Measurements from ENCODE around the gene THOC7. TPM values are rescaled to one million over a fixed set of nuclear protein-coding genes. Genes with fewer than 3 reads are reported as not detected.

THOC7 gene
- total RNA-seq, 1 donor from 2014 or later, result 48.9 TPM

GRCh38 chr3:63819151-63819398, 44.5 kb downstream of the THOC7 start, which contains the start of gene C3orf49:
C3orf49 (plus strand) TSS chr3:63819299; CDS start chr3:63819472, 173 bp downstream.
- H3K4me1 Mint-ChIP-seq (ENCODE audit: low read depth), result no peaks in the 10 kb centered on the region
- TF ChIP-seq, protein P1, sequence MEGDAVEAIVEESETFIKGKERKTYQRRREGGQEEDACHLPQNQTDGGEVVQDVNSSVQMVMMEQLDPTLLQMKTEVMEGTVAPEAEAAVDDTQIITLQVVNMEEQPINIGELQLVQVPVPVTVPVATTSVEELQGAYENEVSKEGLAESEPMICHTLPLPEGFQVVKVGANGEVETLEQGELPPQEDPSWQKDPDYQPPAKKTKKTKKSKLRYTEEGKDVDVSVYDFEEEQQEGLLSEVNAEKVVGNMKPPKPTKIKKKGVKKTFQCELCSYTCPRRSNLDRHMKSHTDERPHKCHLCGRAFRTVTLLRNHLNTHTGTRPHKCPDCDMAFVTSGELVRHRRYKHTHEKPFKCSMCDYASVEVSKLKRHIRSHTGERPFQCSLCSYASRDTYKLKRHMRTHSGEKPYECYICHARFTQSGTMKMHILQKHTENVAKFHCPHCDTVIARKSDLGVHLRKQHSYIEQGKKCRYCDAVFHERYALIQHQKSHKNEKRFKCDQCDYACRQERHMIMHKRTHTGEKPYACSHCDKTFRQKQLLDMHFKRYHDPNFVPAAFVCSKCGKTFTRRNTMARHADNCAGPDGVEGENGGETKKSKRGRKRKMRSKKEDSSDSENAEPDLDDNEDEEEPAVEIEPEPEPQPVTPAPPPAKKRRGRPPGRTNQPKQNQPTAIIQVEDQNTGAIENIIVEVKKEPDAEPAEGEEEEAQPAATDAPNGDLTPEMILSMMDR (IDR thresholded peaks at IDR 0.05), result no peak
- no peak for DNase-seq (ENCODE audit: low spot score)
- H3K36me3 Mint-ChIP-seq (ENCODE audit: low read depth), result no peaks in the 10 kb centered on the region
- no peak within 1 kb of the TSS for H3K27ac Mint-ChIP-seq (ENCODE audit: unreplicated experiment)
- H3K4me3 Mint-ChIP-seq (ENCODE audit: unreplicated experiment), result no peak within 1 kb of the TSS
- no peaks in the 10 kb centered on the region for H3K9me3 Mint-ChIP-seq (ENCODE audit: low read depth)
- H3K27me3 Mint-ChIP-seq (ENCODE audit: low read depth), result no peaks in the 10 kb centered on the region

GRCh38 chr3:63818282-63819150, 45.1 kb downstream of the THOC7 start:
- H3K27me3 Mint-ChIP-seq (ENCODE audit: low read depth), result no peaks in the 10 kb centered on the region
- no peaks in the 10 kb centered on the region for H3K4me1 Mint-ChIP-seq (ENCODE audit: low read depth)
- H3K4me3 Mint-ChIP-seq (ENCODE audit: unreplicated experiment), result no peak overlapping the region
- TF ChIP-seq, protein P1 (IDR thresholded peaks at IDR 0.05), result peak; percentile 98
- H3K9me3 Mint-ChIP-seq (ENCODE audit: low read depth), result no peaks in the 10 kb centered on the region
- no peak for DNase-seq (ENCODE audit: low spot score)
- H3K27ac Mint-ChIP-seq (ENCODE audit: unreplicated experiment), result no peak overlapping the region
- no peaks in the 10 kb centered on the region for H3K36me3 Mint-ChIP-seq (ENCODE audit: low read depth)

- DNase-seq (ENCODE audit: low spot score), result no peak
- H3K4me3 Mint-ChIP-seq (ENCODE audit: unreplicated experiment), result no peak overlapping the region
- no peaks in the 10 kb centered on the region for H3K4me1 Mint-ChIP-seq (ENCODE audit: low read depth)
- no peak overlapping the region for H3K27ac Mint-ChIP-seq (ENCODE audit: unreplicated experiment)
- H3K9me3 Mint-ChIP-seq (ENCODE audit: low read depth), result no peaks in the 10 kb centered on the region
- TF ChIP-seq, protein P1 (IDR thresholded peaks at IDR 0.05), result no peak
- H3K36me3 Mint-ChIP-seq (ENCODE audit: low read depth), result no peaks in the 10 kb centered on the region
- no peaks in the 10 kb centered on the region for H3K27me3 Mint-ChIP-seq (ENCODE audit: low read depth)
These were observed 46.4 kb downstream of the THOC7 start for GRCh38 chr3:63817225-63817624.

DNA sequence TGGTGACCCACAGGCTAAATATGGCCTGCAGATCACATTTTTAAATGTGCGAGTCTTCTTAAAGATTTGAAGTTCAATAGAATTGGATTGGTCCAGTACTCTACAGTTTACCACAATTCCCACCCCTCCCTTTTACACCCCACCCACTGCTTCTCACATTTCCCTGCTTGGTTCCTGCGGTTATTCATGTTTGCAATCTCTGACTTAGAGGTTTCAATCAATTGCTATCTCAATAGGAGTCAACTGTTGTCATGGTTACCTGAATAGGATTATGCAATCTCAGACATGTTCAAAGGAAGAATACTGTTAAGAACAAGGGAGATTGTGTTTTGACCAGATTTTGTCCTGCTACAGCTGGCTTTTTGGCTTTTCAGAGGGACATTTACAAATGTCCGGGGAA, 49.4 kb downstream of the THOC7 start:
- no peak for DNase-seq (ENCODE audit: low spot score)
- Mint-ChIP-seq H3K4me3 (ENCODE audit: unreplicated experiment) (no peak overlapping the region), H3K27me3 (ENCODE audit: low read depth) (no peaks in the 10 kb centered on the region), H3K36me3 (ENCODE audit: low read depth) (no peaks in the 10 kb centered on the region), H3K4me1 (ENCODE audit: low read depth) (no peaks in the 10 kb centered on the region), H3K9me3 (ENCODE audit: low read depth) (no peaks in the 10 kb centered on the region), H3K27ac (ENCODE audit: unreplicated experiment) (no peak overlapping the region)
- TF ChIP-seq, protein P1 (IDR thresholded peaks at IDR 0.05), result no peak

GRCh38 chr3:63809607-63810006, 54.0 kb downstream of the THOC7 start:
- H3K27me3 Mint-ChIP-seq (ENCODE audit: low read depth), result no peaks in the 10 kb centered on the region
- H3K36me3 Mint-ChIP-seq (ENCODE audit: low read depth), result no peaks in the 10 kb centered on the region
- TF ChIP-seq, protein P1 (IDR thresholded peaks at IDR 0.05), result no peak
- H3K4me1 Mint-ChIP-seq (ENCODE audit: low read depth), result no peaks in the 10 kb centered on the region
- peaks cover 3% of the 10 kb centered on the region for H3K9me3 Mint-ChIP-seq (ENCODE audit: low read depth)
- no peak overlapping the region for H3K27ac Mint-ChIP-seq (ENCODE audit: unreplicated experiment)
- no peak overlapping the region for H3K4me3 Mint-ChIP-seq (ENCODE audit: unreplicated experiment)
- DNase-seq (ENCODE audit: low spot score), result no peak

Data from chondrocyte (in vitro differentiated cells).